Stomach smooth muscle (tissue), 2 donors: ENCODE data around the gene MAGI1.

Source experiments
- H3K27ac ChIP-seq: one replicate; pipeline ENCODE4 v1.7.0; 2013; ENCODE audit warnings: mild to moderate bottlenecking, low read length, inconsistent platforms
- H3K27me3 ChIP-seq, 2 donors: one replicate each; pipeline ENCODE4 v1.7.0; 2013; ENCODE audit warnings: low read length in 2 of 2; ENCODE audit not compliant: insufficient read depth in 2 of 2, control insufficient read depth in 1 of 2
- H3K36me3 ChIP-seq, 2 donors: one replicate each; pipeline ENCODE4 v1.7.0; 2013; ENCODE audit warnings: low read length in 2 of 2; ENCODE audit not compliant: control insufficient read depth in 2 of 2, insufficient read depth in 2 of 2
- H3K4me1 ChIP-seq: one replicate; pipeline ENCODE4 v1.7.0; 2013; ENCODE audit warnings: low read length; ENCODE audit not compliant: control insufficient read depth, insufficient read depth
- H3K4me3 ChIP-seq, 2 donors: one replicate each; pipeline ENCODE4 v1.7.0; 2013; ENCODE audit warnings: low read length in 2 of 2
- H3K9ac ChIP-seq, 2 donors: one replicate each; pipeline ENCODE4 v1.7.0; 2013; ENCODE audit warnings: low read length in 2 of 2, mild to moderate bottlenecking in 1 of 2
- H3K9me3 ChIP-seq, 2 donors: one replicate each; pipeline ENCODE4 v1.7.0; 2013; ENCODE audit warnings: low read length in 2 of 2; ENCODE audit not compliant: control insufficient read depth in 2 of 2
- donor health status: healthy.
- donor health status: Pancreatic carcinoma.

The MAGI1 gene

GRCh38 chr3:65632414-65632813, 406.3 kb downstream of the MAGI1 start:
- Histone ChIP-seq H3K27ac (no peak overlapping the region), H3K4me3 (no peak overlapping the region), H3K9me3 (no peaks in the 10 kb centered on the region), H3K4me1 (no peaks in the 10 kb centered on the region), H3K36me3 (no peaks in the 10 kb centered on the region), H3K9ac (no peak overlapping the region), H3K27me3 (no peaks in the 10 kb centered on the region)

DNA sequence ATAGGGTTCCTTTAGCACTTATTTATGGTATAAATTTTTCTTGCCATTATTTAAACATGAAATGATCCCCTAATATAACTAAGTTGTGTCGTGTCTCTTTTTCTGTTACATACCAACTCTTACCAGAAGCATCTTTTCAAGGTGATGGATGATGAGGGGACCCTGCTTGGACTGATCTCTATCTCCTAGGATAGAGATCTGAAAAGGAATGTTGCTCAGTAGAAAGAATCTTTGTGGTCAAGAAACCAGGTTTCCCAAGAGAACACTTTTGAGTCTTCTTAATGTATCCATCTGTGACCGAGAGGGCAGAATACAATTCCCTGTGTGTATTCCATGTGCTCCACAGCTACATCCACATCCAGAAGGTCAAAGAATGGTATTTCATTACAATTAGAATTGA, 409.7 kb downstream of the MAGI1 start:
- H3K4me1 ChIP-seq = no peaks in the 10 kb centered on the region
- no peak overlapping the region for H3K4me3 ChIP-seq
- no peak overlapping the region for H3K9ac ChIP-seq
- H3K27me3 ChIP-seq = no peaks in the 10 kb centered on the region
- no peaks in the 10 kb centered on the region for H3K36me3 ChIP-seq
- no peak overlapping the region for H3K27ac ChIP-seq
- H3K9me3 ChIP-seq = no peaks in the 10 kb centered on the region

- H3K4me1 ChIP-seq = no peaks in the 10 kb centered on the region
- no peak overlapping the region for H3K27ac ChIP-seq
- no peak overlapping the region for H3K9ac ChIP-seq
- H3K36me3 ChIP-seq = no peaks in the 10 kb centered on the region
- H3K9me3 ChIP-seq = no peaks in the 10 kb centered on the region
- H3K27me3 ChIP-seq = no peaks in the 10 kb centered on the region
- H3K4me3 ChIP-seq = no peak overlapping the region
Measured at GRCh38 chr3:65627062-65627461, 411.7 kb downstream of the MAGI1 start.

- Histone ChIP-seq H3K27me3 (no peaks in the 10 kb centered on the region), H3K27ac (no peak overlapping the region), H3K9me3 (no peaks in the 10 kb centered on the region), H3K4me1 (no peaks in the 10 kb centered on the region), H3K4me3 (no peak overlapping the region), H3K36me3 (no peaks in the 10 kb centered on the region), H3K9ac (no peak overlapping the region)
Measured at GRCh38 chr3:65625305-65625704, 413.4 kb downstream of the MAGI1 start.

- no peak overlapping the region for H3K27ac ChIP-seq
Measured at GRCh38 chr3:65623362-65623761, 415.4 kb downstream of the MAGI1 start.

DNA sequence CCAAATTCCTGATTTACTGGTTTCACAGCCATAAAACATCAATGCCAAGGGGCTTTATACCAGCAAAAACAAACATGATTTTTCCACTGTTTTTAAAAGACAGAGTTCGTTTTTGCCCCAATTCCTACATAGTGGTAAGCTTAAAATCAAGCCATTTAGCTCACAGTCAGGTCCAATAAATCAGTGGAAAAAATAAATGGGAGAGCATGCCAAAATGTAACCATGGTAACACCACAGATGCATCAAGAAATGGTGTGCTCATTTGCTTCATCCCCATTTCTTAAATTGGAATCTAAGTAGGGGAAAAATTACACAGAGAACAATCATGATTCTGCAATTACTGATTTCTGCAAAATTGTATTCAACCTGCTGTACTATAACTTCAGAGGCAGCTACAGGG, 418.8 kb downstream of the MAGI1 start:
- no peak overlapping the region for H3K27ac ChIP-seq
- no peaks in the 10 kb centered on the region for H3K36me3 ChIP-seq
- H3K9ac ChIP-seq = no peak overlapping the region
- no peaks in the 10 kb centered on the region for H3K9me3 ChIP-seq
- no peaks in the 10 kb centered on the region for H3K27me3 ChIP-seq
- H3K4me3 ChIP-seq = no peak overlapping the region
- H3K4me1 ChIP-seq = no peaks in the 10 kb centered on the region

More at GRCh38 chr3:65623362-65623761, 415.4 kb downstream of the MAGI1 start:
- Histone ChIP-seq H3K36me3 (no peaks in the 10 kb centered on the region), H3K4me1 (no peaks in the 10 kb centered on the region), H3K9ac (no peak overlapping the region), H3K27me3 (no peaks in the 10 kb centered on the region), H3K9me3 (no peaks in the 10 kb centered on the region), H3K4me3 (no peak overlapping the region)

GRCh38 chr3:65619451-65619881, 419.3 kb downstream of the MAGI1 start:
- H3K9me3 ChIP-seq = no peaks in the 10 kb centered on the region
- no peaks in the 10 kb centered on the region for H3K27me3 ChIP-seq
- no peaks in the 10 kb centered on the region for H3K36me3 ChIP-seq
- H3K9ac ChIP-seq = no peak overlapping the region
- no peaks in the 10 kb centered on the region for H3K4me1 ChIP-seq
- H3K27ac ChIP-seq = no peak overlapping the region
- no peak overlapping the region for H3K4me3 ChIP-seq

DNA sequence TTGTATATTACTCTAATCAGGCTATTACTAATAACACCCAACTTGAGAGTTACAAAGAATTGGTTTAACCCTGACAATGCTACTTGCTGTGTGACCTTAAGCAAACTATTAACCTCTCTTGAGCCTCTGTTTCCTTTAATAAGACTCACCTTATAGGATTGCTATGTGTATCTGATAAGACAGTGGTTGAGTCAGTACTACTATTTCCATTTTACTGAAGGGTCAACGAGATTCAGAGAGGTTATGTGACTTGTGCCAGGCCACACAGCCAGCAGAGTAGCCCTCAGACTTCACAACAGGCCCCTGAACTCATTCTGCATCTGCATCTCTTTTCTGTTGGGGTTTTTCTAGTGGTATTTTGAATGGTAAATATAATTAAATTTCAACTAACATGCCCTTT, 420.1 kb downstream of the MAGI1 start:
- no peak overlapping the region for H3K4me3 ChIP-seq
- H3K9ac ChIP-seq = no peak overlapping the region
- H3K4me1 ChIP-seq = no peaks in the 10 kb centered on the region
- no peaks in the 10 kb centered on the region for H3K9me3 ChIP-seq
- no peaks in the 10 kb centered on the region for H3K36me3 ChIP-seq
- H3K27ac ChIP-seq = no peak overlapping the region
- H3K27me3 ChIP-seq = no peaks in the 10 kb centered on the region

- Histone ChIP-seq H3K27ac (no peak overlapping the region), H3K4me1 (no peaks in the 10 kb centered on the region)
Measured at GRCh38 chr3:65617787-65618186, 420.9 kb downstream of the MAGI1 start.

DNA sequence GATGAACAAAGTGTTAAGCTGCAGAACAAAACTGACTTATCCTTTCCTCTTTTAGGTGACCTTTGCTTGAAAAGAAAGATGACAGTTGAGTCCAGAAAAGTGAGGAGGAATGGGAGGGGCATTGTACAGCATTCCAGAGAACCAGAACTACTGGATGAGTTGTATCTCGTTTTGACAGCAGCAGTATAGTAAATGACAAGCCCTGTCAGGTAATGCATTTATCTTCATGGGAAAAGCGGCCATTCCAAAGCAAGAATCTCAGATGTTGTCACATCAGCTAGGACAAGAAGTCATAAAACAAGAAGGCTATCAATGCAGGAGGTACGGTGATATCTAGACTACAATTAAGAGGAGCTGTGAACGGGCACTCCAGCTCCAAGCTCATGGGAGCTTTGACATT, 421.5 kb downstream of the MAGI1 start:
- H3K27me3 ChIP-seq = no peaks in the 10 kb centered on the region
- no peak overlapping the region for H3K27ac ChIP-seq
- H3K4me1 ChIP-seq = no peaks in the 10 kb centered on the region
- no peaks in the 10 kb centered on the region for H3K9me3 ChIP-seq
- H3K4me3 ChIP-seq = no peak overlapping the region
- H3K9ac ChIP-seq = no peak overlapping the region
- no peaks in the 10 kb centered on the region for H3K36me3 ChIP-seq

More at GRCh38 chr3:65617787-65618186, 420.9 kb downstream of the MAGI1 start:
- Histone ChIP-seq H3K9me3 (no peaks in the 10 kb centered on the region), H3K9ac (no peak overlapping the region), H3K4me3 (no peak overlapping the region), H3K36me3 (no peaks in the 10 kb centered on the region), H3K27me3 (no peaks in the 10 kb centered on the region)

GRCh38 chr3:65616563-65616962, 422.2 kb downstream of the MAGI1 start:
- H3K27ac ChIP-seq = no peak overlapping the region
- H3K9me3 ChIP-seq = no peaks in the 10 kb centered on the region
- H3K4me1 ChIP-seq = no peaks in the 10 kb centered on the region

More at GRCh38 chr3:65616563-65616962, 422.2 kb downstream of the MAGI1 start:
- H3K27me3 ChIP-seq = no peaks in the 10 kb centered on the region
- H3K4me3 ChIP-seq = no peak overlapping the region
- H3K9ac ChIP-seq = no peak overlapping the region
- H3K36me3 ChIP-seq = no peaks in the 10 kb centered on the region
